ENCODE results near the gene SUGP1.
A peak's percentile ranks its signal among the peaks of the same experiment; 100 is the strongest.
"Not testable (repeated sequence)": the region's sequence is repeated elsewhere in the genome, so short reads cannot be mapped to it uniquely, and the experiment has no call there.

Gene SUGP1

GRCh38 chr19:19320361-19321140, at the start of gene SUGP1, which contains the start of gene MAU2:
TSS of gene SUGP1 (minus strand) at chr19:19320509. CDS start at chr19:19320496, 13 bp downstream.
TSS of gene MAU2 (plus strand) at chr19:19320829. CDS start at chr19:19320860, 31 bp downstream.
- peak; percentile 68 to 76 for DNase-seq (ENCODE audit: low read depth in 2 of 2, low spot score in 1 of 2)

- DNase-seq (ENCODE audit: low read depth in 2 of 2, low spot score in 1 of 2): no peak
Measured at GRCh38 chr19:19368087-19368486, 47.8 kb upstream of the SUGP1 start.

- peak; percentile 20 to 40 for DNase-seq (ENCODE audit: low read depth in 2 of 2, low spot score in 1 of 2)
Measured at GRCh38 chr19:19366434-19367396, 46.4 kb upstream of the SUGP1 start.

GRCh38 chr19:19362075-19362474, 41.8 kb upstream of the SUGP1 start:
- DNase-seq (ENCODE audit: low read depth in 2 of 2, low spot score in 1 of 2): no peak

- peak; percentile 30 to 31 for DNase-seq (ENCODE audit: low read depth in 2 of 2, low spot score in 1 of 2)
Measured at GRCh38 chr19:19361075-19361594, 40.8 kb upstream of the SUGP1 start.

- DNase-seq (ENCODE audit: low read depth in 2 of 2, low spot score in 1 of 2): no peak
Measured at GRCh38 chr19:19356901-19357566, 36.7 kb upstream of the SUGP1 start.

GRCh38 chr19:19356500-19356899, 36.2 kb upstream of the SUGP1 start:
- DNase-seq (ENCODE audit: low read depth in 2 of 2, low spot score in 1 of 2): no peak

GRCh38 chr19:19355606-19356139, 35.4 kb upstream of the SUGP1 start:
- DNase-seq (ENCODE audit: low read depth in 2 of 2, low spot score in 1 of 2): no peak

- no peak for DNase-seq (ENCODE audit: low read depth in 2 of 2, low spot score in 1 of 2)
Measured at GRCh38 chr19:19354932-19355331, 34.6 kb upstream of the SUGP1 start.

- no peak for DNase-seq (ENCODE audit: low read depth in 2 of 2, low spot score in 1 of 2)
Measured at GRCh38 chr19:19354007-19354406, 33.7 kb upstream of the SUGP1 start.

- no peak for DNase-seq (ENCODE audit: low read depth in 2 of 2, low spot score in 1 of 2)
Measured at GRCh38 chr19:19352823-19353222, 32.5 kb upstream of the SUGP1 start.

GRCh38 chr19:19350756-19351155, 30.4 kb upstream of the SUGP1 start:
- DNase-seq (ENCODE audit: low read depth in 2 of 2, low spot score in 1 of 2): not testable (repeated sequence)

- no peak for DNase-seq (ENCODE audit: low read depth in 2 of 2, low spot score in 1 of 2)
Measured at GRCh38 chr19:19349365-19349764, 29.1 kb upstream of the SUGP1 start.

GRCh38 chr19:19348266-19348665, 28.0 kb upstream of the SUGP1 start:
- no peak for DNase-seq (ENCODE audit: low read depth in 2 of 2, low spot score in 1 of 2)

- DNase-seq (ENCODE audit: low read depth in 2 of 2, low spot score in 1 of 2): no peak
Measured at GRCh38 chr19:19347401-19348110, 27.2 kb upstream of the SUGP1 start.

- DNase-seq (ENCODE audit: low read depth in 2 of 2, low spot score in 1 of 2): no peak
Measured at GRCh38 chr19:19345970-19346369, 25.7 kb upstream of the SUGP1 start.

GRCh38 chr19:19345232-19345631, 24.9 kb upstream of the SUGP1 start:
- no peak for DNase-seq (ENCODE audit: low read depth in 2 of 2, low spot score in 1 of 2)

GRCh38 chr19:19343762-19344161, 23.5 kb upstream of the SUGP1 start:
- DNase-seq (ENCODE audit: low read depth in 2 of 2, low spot score in 1 of 2): no peak

- no peak for DNase-seq (ENCODE audit: low read depth in 2 of 2, low spot score in 1 of 2)
Measured at GRCh38 chr19:19343016-19343362, 22.7 kb upstream of the SUGP1 start.
